Neuronal stem cell (in vitro differentiated cells): ENCODE data around the gene C1QTNF12.

Experiments used
- DNase-seq: peaks from one replicate; pipeline ENCODE4 v3.0.0-alpha.2; 2013; ENCODE audit warnings: low spot score
- H2AFZ ChIP-seq: one replicate; pipeline ENCODE4 v1.6.1; 2013; ENCODE audit warnings: mild to moderate bottlenecking, low read length, inconsistent platforms
- H2AK5ac ChIP-seq: 2 replicates; pipeline ENCODE4 v1.6.1; 2013; ENCODE audit warnings: low read depth, mild to moderate bottlenecking, inconsistent platforms, low read length, moderate library complexity, mixed read lengths
- H2BK120ac ChIP-seq: 2 replicates; pipeline ENCODE4 v1.6.1; 2013; ENCODE audit warnings: low read depth, mild to moderate bottlenecking, inconsistent platforms, low read length, moderate library complexity, mixed read lengths
- H2BK12ac ChIP-seq: one replicate; pipeline ENCODE4 v1.6.1; 2013; ENCODE audit warnings: low read length, inconsistent platforms
- H2BK15ac ChIP-seq: 2 replicates; pipeline ENCODE4 v1.6.1; 2013; ENCODE audit warnings: mild to moderate bottlenecking, low read length, inconsistent platforms, mixed read lengths
- H2BK5ac ChIP-seq: one replicate; pipeline ENCODE4 v1.6.1; 2013; ENCODE audit warnings: inconsistent platforms, mild to moderate bottlenecking, low read length, moderate library complexity
- H3K14ac ChIP-seq: one replicate; pipeline ENCODE4 v1.6.1; 2013; ENCODE audit warnings: low read length, inconsistent platforms
- H3K18ac ChIP-seq: 2 replicates; pipeline ENCODE4 v1.6.1; 2013; ENCODE audit warnings: low read length, inconsistent platforms
- H3K23ac ChIP-seq: 2 replicates; pipeline ENCODE4 v1.6.1; 2013; ENCODE audit warnings: low read depth, mild to moderate bottlenecking, mixed read lengths, low read length, inconsistent platforms; ENCODE audit not compliant: poor library complexity
- H3K27ac ChIP-seq: replicated peaks from 3 replicates; pipeline ENCODE4 v1.5.1; 2013; ENCODE audit warnings: low read length, inconsistent platforms
- H3K27me3 ChIP-seq, 3 experiments: 2 replicates each; pipeline ENCODE4 v1.6.1; 2013; ENCODE audit warnings: low read length in 3 of 3, mild to moderate bottlenecking in 2 of 3, inconsistent platforms in 1 of 3, low read depth in 1 of 3, mixed read lengths in 1 of 3, moderate library complexity in 1 of 3; ENCODE audit not compliant: control insufficient read depth in 3 of 3, insufficient read depth in 3 of 3
- H3K36me3 ChIP-seq, 2 donors: replicated peaks in 1 of 2; 2 replicates each; pipeline ENCODE4 v1.6.1; 2013; ENCODE audit warnings: low read length in 2 of 2; ENCODE audit not compliant: control insufficient read depth in 2 of 2, insufficient read depth in 2 of 2
- H3K4ac ChIP-seq: 2 replicates; pipeline ENCODE4 v1.6.1; 2013; ENCODE audit warnings: inconsistent platforms, mild to moderate bottlenecking, low read length, moderate library complexity
- H3K4me1 ChIP-seq, 2 donors: 1 replicate in 1 of 2; 2 replicates in 1 of 2; pipeline ENCODE4 v1.6.1; 2013; ENCODE audit warnings: low read length in 2 of 2, low read depth in 1 of 2; ENCODE audit not compliant: control insufficient read depth in 2 of 2, insufficient read depth in 1 of 2
- H3K4me2 ChIP-seq: one replicate; pipeline ENCODE4 v1.6.1; 2013; ENCODE audit warnings: mild to moderate bottlenecking, low read length, inconsistent platforms; ENCODE audit not compliant: insufficient read depth, poor library complexity, severe bottlenecking
- H3K4me3 ChIP-seq, 2 donors: 2 replicates each; pipeline ENCODE4 v1.5.1; 2013; ENCODE audit warnings: low read length in 2 of 2, mild to moderate bottlenecking in 2 of 2, inconsistent platforms in 1 of 2, moderate library complexity in 1 of 2
- H3K79me1 ChIP-seq: one replicate; pipeline ENCODE4 v1.6.1; 2013; ENCODE audit warnings: low read depth, mild to moderate bottlenecking, inconsistent platforms, low read length, moderate library complexity
- H3K9ac ChIP-seq: one replicate; pipeline ENCODE4 v1.6.1; 2013; ENCODE audit warnings: mild to moderate bottlenecking, low read depth, low read length, inconsistent platforms; ENCODE audit not compliant: poor library complexity
- H3K9me3 ChIP-seq, 2 donors: replicated peaks in 1 of 2; 2 replicates each; pipeline versions ENCODE3 to v1.6.1; 2013; ENCODE audit warnings: low read length in 2 of 2, mild to moderate bottlenecking in 2 of 2, inconsistent platforms in 1 of 2, low read depth in 1 of 2, mixed read lengths in 1 of 2, moderate library complexity in 1 of 2; ENCODE audit not compliant: control insufficient read depth in 2 of 2, insufficient read depth in 1 of 2
- H4K8ac ChIP-seq: one replicate; pipeline ENCODE4 v1.6.1; 2013; ENCODE audit warnings: low read depth, mild to moderate bottlenecking, inconsistent platforms, low read length, moderate library complexity
- H4K91ac ChIP-seq: one replicate; pipeline ENCODE4 v1.6.1; 2013; ENCODE audit warnings: low read length, low read depth, mild to moderate bottlenecking, inconsistent platforms; ENCODE audit not compliant: poor library complexity
- WGBS, 2 donors: extraction: QIAGEN DNeasy Blood & Tissue Kit; methylation state at CpG; one replicate each; pipeline ENCODE4 v1.1.7; 2013; ENCODE audit warnings: missing lambda C conversion rate in 2 of 2, mixed read lengths in 1 of 2; ENCODE audit not compliant: insufficient read length in 2 of 2, insufficient replicate concordance in 1 of 2; ENCODE audit errors: extremely low coverage in 2 of 2; 5-methylcytosine and 5-hydroxymethylcytosine counted together

The C1QTNF12 gene

GRCh38 chr1:1287288-1288110 is 41.0 kb upstream of the C1QTNF12 start:
- H2BK12ac ChIP-seq, result no peak overlapping the region
- H3K23ac ChIP-seq, result peak overlapping the region; percentile 85

GRCh38 chr1:1286313-1287261 is 40.1 kb upstream of the C1QTNF12 start:
- Histone ChIP-seq H3K4ac (no peak overlapping the region), H3K9ac (peak overlapping the region; percentile 21), H3K18ac (peak overlapping the region; percentile 64), H2AK5ac (peak overlapping the region; percentile 46), H3K4me3 (no peak overlapping the region), H3K27me3 (no peaks in the 10 kb centered on the region), H3K4me1 (peaks cover 0 to 4% of the 10 kb centered on the region in 2 donors), H3K23ac (peak overlapping the region; percentile 85), H4K91ac (no peak overlapping the region), H3K79me1 (peaks cover 8% of the 10 kb centered on the region), H3K36me3 (no peaks in the 10 kb centered on the region), H3K4me2 (no peak overlapping the region), H2BK5ac (peak overlapping the region; percentile 53), H3K27ac (no peak overlapping the region), H2BK120ac (peak overlapping the region; percentile 61), H2AFZ (peak overlapping the region; percentile 17), H2BK15ac (peak overlapping the region; percentile 67), H2BK12ac (peak overlapping the region; percentile 63), H4K8ac (no peak overlapping the region), H3K14ac (peak overlapping the region; percentile 38), H3K9me3 (no peaks in the 10 kb centered on the region)
- DNase-seq, result no peak
- WGBS, 2 donors, result no CpG with 5 or more reads among the region's 50 CpGs

More at GRCh38 chr1:1287288-1288110, 41.0 kb upstream of the C1QTNF12 start:
- whole genome bisulfite sequencing, 2 donors, result no CpG with 5 or more reads among the region's 46 CpGs
- no peaks in the 10 kb centered on the region for H3K9me3 ChIP-seq
- H3K27ac ChIP-seq, result no peak overlapping the region
- H4K91ac ChIP-seq, result no peak overlapping the region
- H4K8ac ChIP-seq, result no peak overlapping the region
- H3K4me1 ChIP-seq, result peaks cover 0 to 4% of the 10 kb centered on the region in 2 donors
- H3K27me3 ChIP-seq, result no peaks in the 10 kb centered on the region
- peak overlapping the region; percentile 37 for H2AK5ac ChIP-seq
- H3K4me3 ChIP-seq, result no peak overlapping the region
- peak overlapping the region; percentile 52 for H3K18ac ChIP-seq
- H2BK5ac ChIP-seq, result no peak overlapping the region
- peak overlapping the region; percentile 50 for H3K9ac ChIP-seq
- no peak overlapping the region for H3K14ac ChIP-seq
- peaks cover 10% of the 10 kb centered on the region for H3K79me1 ChIP-seq
- no peak for DNase-seq
- peak overlapping the region; percentile 37 for H3K4ac ChIP-seq
- no peaks in the 10 kb centered on the region for H3K36me3 ChIP-seq
- peak overlapping the region; percentile 61 for H2BK120ac ChIP-seq
- peak overlapping the region; percentile 67 for H2BK15ac ChIP-seq
- H2AFZ ChIP-seq, result no peak overlapping the region
- H3K4me2 ChIP-seq, result no peak overlapping the region

GRCh38 chr1:1285611-1286311 is 39.2 kb upstream of the C1QTNF12 start:
- H3K27ac ChIP-seq, result no peak overlapping the region
- H3K9ac ChIP-seq, result peak overlapping the region; percentile 70
- peak overlapping the region; percentile 76 for H3K18ac ChIP-seq
- no peaks in the 10 kb centered on the region for H3K27me3 ChIP-seq
- WGBS, 2 donors, result no CpG with 5 or more reads among the region's 37 CpGs
- no peak for DNase-seq
- H3K4ac ChIP-seq, result no peak overlapping the region
- H3K9me3 ChIP-seq, result no peaks in the 10 kb centered on the region
- no peak overlapping the region for H3K4me2 ChIP-seq
- no peaks in the 10 kb centered on the region for H3K36me3 ChIP-seq
- peaks cover 0 to 4% of the 10 kb centered on the region in 2 donors for H3K4me1 ChIP-seq
- no peak overlapping the region for H2BK5ac ChIP-seq
- peaks cover 7% of the 10 kb centered on the region for H3K79me1 ChIP-seq
- no peak overlapping the region for H2BK12ac ChIP-seq
- no peak overlapping the region for H2AFZ ChIP-seq
- peak overlapping the region; percentile 90 for H2AK5ac ChIP-seq
- peak overlapping the region; percentile 47 for H2BK120ac ChIP-seq
- peak overlapping the region; percentile 43 for H3K23ac ChIP-seq
- H3K4me3 ChIP-seq, result no peak overlapping the region
- no peak overlapping the region for H4K8ac ChIP-seq
- H3K14ac ChIP-seq, result peak overlapping the region; percentile 56
- H4K91ac ChIP-seq, result no peak overlapping the region
- no peak overlapping the region for H2BK15ac ChIP-seq
